GM19328 (cell line): Measurements from ENCODE around the gene JMJD8.
A peak's percentile ranks its signal among the peaks of the same experiment; 100 is the strongest.

ENCODE experiments used
- ATAC-seq: cut with Tn5 transposase; IDR thresholded peaks from one replicate; pipeline ENCODE4 v1.9.1; 2021; ENCODE audit warnings: mild to moderate bottlenecking, moderate library complexity; ENCODE audit not compliant: unreplicated experiment

The JMJD8 gene

DNA sequence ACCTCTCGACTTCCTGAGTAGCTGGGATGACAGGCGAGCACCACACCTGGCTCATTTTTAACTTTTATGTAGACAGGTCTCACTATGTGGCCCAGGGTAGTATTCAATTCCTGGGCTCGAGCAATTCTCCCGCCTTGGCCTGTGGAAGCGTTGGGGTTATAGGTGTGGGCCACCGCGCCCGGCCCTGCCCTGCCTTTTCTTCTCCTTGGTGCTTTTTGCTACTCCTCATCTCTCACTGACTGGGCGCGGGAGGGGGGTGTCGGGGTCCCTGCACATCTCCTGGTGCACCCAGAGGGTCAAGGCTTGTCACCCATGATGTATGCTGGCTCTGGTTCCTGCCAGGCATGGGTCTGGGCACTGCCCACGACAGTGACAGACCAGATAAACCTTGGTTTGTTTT, 39.6 kb downstream of the JMJD8 start:
- ATAC-seq = no peak

- ATAC-seq = no peak
These were observed 41.1 kb downstream of the JMJD8 start for GRCh38 chr16:643050-643368.

- no peak for ATAC-seq
These were observed 41.7 kb downstream of the JMJD8 start for GRCh38 chr16:642189-643049.

DNA sequence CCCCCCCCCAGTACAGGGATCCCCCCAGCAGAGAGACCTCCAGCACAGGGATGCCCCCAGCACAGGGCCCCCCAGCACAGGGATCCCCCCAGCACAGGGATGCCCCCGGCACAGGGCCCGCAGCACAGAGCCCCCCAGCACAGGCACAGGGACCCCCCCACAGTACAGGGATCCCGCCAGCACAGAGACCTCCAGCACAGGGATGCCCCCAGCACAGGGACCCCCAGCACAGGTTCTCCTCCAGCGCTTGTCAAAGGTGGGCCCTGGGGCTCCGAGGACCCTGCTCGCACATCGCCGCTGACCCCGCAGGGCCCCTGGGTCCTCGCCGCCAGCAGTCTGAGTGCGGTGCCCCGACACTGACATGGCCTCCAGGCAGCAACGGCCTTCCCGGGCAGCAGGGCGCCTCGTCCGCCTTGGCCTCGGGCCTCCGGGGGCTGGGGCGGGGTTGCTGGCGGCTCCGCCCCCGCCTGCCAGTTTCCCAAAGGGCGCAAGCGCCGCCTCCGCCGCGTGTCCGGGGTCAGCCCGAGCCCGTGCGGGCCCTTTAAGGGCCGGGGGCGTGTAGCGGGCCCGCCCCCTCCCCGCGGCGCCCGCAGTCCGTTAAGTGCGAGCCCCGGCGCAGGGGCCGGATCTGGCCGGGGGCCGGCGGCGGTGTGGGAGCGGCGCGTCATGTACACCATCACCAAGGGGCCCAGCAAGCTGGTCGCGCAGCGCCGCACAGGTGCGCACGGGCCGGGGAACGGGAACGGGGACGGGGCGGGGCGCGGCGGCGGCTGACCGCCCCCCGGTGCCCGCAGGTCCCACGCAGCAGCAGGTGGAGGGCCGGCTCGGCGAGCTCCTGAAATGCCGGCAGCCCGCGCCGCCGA, 42.6 kb downstream of the JMJD8 start, which contains the start of gene MCRIP2:
TSS of gene MCRIP2 (plus strand) at position 503 of the 863 bp plus-strand sequence. CDS start at position 667, 164 bp downstream.
- ATAC-seq = no peak

DNA sequence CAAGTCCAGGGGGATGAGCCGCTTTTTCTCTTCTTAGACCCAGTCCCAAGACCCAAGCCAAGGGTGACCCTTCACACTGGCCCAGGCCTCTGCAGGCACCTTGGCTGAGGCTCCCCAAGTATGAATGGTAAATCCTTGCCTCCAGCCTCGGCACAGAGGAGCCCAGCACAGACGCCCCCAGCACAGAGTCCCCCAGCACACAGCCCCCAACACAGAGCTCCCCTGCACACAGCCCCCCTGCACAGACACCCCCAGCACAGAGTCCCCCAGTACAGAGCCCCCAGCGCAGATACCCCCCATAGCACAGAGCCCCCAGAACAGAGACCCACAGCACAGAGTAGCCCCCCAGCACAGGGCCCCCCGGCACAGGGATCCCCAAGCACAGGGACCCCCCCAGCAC, 43.5 kb downstream of the JMJD8 start:
- no peak for ATAC-seq

DNA sequence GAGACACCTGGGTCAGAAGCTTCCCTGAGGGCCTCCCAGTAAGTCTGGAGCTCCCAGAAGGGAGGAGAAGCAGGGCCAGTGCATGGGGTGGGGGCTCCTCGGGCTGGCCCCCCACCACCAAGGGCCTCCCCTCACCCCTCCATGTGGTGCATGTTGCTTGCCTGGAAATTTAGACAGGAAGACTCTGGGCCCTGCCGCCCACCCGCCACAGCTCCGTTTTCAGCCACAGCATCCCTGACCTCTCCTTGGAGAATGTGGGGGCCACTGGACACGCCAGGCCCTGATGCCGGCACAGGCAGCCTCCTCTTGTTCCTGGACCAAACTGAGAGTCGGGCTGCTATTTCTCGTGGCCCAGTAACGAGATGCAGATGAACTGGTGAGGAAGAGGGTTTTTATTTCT, 45.3 kb downstream of the JMJD8 start:
- ATAC-seq = no peak

DNA sequence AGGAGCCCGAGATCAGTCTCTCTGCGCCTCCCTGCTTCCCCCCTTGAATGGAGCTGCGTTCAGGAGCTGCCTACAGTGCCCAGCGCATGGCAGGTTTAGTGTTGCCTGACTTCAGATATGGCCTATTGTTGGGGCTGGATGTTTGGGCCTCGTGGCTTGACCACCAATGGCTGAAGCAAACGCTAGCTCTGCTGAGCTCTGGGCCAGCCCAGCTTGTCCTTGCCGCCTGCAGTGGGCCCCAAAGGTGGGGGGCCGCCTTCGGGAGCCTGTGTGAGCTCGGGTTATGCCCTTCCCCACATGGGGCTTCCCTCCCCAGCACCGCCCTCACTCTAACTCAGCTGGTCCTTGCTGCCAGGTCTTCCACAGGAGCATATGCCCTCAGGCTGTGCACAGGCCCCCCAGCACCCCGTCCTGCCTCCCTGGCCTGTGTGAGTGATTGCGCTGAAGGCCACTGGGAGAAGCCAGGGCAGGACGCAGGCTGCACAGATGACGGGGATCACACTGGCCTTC, 46.0 kb downstream of the JMJD8 start:
- ATAC-seq = no peak

DNA sequence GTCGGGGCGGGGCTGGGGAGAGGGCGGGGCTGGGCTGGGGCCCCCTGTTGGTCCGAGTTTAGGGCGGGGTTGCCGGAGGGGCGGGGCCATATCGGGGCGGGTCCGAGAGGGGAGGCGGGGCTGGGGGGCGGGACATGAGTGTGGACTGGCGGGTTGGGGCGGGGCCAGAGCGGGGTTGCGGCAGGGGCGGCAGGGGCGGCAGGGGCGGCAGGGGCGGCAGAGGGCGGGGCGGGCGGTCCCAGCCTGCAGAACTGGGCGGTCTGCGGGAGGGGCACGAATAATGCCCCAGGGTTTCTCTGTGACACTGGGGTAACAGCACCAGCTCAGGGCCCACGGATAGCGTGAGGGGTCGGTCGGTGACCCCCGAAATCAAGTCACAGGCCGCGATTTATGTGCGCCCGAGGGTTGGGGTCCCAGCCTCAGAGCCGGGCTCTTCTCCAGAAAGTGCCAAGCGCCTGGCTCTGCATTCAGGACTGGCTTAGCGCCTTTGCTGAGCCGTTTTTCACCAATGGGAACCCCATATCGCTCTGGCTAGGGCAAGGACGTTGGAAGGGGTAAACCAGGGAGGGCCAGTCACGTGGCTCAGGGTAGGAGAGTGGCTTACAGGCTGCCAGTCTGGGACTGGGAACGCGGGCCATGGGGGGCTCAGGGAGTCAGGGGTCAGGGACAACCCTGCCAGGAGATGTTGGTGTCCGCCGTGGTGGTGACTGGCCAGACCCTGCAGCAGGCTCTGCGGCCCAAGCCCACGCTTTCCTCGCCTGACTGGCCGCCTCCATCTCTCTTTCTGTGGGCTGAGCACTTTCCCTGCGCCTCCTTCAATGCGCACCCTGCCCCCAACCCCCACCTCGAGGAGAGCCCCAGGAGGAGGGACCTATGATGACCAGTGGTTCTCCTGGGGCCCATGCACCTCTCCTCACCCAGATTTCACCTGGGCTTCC, 46.8 kb downstream of the JMJD8 start:
- no peak for ATAC-seq

GRCh38 chr16:636206-637080, 47.7 kb downstream of the JMJD8 start, which contains the start of gene METTL26:
Gene METTL26 (minus strand): TSS chr16:636305. CDS start chr16:636290, 15 bp downstream.
- ATAC-seq = peak; percentile 53

GRCh38 chr16:635573-636205, 48.4 kb downstream of the JMJD8 start:
- ATAC-seq = peak; percentile 8

DNA sequence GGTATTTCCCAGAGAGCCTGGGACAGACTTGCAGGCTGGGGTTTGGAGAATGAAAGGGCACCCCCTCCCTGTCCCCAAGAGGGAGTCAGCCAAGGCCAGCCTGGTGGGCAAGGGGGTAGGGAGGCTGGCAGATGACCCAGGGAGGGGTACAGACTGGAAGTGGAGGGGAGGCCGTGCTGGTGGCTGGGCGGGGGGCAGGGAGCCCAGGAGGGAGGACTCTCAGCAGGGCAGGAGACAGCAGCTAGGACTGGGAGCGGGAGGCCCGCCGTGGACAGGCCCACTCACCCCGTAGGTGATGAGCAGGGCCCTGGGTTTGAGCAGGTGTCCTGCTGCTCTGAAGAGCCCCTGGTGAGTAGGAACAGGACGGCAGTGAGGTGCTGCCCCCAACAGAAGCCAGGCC, 49.1 kb downstream of the JMJD8 start:
- ATAC-seq = no peak

DNA sequence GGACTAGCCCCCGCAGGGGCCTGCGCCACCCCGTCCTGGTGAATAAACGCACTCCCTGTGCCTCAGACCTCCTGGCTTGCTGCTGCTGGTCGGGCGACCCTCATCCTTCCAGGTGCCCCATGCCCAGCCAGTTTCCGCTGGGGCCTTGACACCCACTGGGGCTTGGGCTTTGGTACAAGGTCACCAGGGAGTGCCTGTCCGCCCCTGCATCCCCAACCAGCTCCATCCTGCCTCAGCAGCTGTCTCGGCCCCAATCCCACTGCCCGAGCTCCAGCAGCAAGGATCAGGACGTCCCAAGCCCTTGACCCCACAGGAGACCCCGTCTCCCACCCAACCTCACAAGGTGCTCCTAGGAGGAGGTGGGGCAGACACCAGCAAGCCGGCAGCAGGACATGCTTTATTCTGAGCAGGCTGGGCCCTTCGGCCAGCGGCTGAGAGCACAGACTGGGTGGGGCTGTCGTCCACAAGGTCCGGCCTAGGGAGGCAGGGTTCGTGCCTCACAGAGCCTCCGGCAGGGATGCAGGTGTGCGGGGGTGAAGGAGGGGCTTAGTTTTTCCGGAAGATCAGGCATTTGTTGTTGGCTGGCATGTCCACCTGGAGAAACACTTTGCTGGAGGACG, 50.0 kb downstream of the JMJD8 start:
- ATAC-seq = no peak

DNA sequence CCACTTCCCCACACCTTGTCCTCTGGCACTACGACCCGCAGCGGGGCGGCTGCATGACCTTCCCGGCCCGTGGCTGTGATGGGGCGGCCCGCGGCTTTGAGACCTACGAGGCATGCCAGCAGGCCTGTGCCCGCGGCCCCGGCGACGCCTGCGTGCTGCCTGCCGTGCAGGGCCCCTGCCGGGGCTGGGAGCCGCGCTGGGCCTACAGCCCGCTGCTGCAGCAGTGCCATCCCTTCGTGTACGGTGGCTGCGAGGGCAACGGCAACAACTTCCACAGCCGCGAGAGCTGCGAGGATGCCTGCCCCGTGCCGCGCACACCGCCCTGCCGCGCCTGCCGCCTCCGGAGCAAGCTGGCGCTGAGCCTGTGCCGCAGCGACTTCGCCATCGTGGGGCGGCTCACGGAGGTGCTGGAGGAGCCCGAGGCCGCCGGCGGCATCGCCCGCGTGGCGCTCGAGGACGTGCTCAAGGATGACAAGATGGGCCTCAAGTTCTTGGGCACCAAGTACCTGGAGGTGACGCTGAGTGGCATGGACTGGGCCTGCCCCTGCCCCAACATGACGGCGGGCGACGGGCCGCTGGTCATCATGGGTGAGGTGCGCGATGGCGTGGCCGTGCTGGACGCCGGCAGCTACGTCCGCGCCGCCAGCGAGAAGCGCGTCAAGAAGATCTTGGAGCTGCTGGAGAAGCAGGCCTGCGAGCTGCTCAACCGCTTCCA, 50.6 kb downstream of the JMJD8 start:
- ATAC-seq = no peak

DNA sequence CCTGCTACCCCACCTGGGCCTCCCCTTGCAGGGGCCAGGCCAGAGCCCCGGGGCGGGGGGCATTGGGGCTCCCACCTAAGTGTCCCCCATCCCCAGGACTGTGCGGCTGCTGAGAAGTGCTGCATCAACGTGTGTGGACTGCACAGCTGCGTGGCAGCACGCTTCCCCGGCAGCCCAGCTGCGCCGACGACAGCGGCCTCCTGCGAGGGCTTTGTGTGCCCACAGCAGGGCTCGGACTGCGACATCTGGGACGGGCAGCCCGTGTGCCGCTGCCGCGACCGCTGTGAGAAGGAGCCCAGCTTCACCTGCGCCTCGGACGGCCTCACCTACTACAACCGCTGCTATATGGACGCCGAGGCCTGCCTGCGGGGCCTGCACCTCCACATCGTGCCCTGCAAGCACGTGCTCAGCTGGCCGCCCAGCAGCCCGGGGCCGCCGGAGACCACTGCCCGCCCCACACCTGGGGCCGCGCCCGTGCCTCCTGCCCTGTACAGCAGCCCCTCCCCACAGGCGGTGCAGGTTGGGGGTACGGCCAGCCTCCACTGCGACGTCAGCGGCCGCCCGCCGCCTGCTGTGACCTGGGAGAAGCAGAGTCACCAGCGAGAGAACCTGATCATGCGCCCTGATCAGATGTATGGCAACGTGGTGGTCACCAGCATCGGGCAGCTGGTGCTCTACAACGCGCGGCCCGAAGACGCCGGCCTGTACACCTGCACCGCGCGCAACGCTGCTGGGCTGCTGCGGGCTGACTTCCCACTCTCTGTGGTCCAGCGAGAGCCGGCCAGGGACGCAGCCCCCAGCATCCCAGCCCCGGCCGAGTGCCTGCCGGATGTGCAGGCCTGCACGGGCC, 51.4 kb downstream of the JMJD8 start:
- no peak for ATAC-seq

- no peak for ATAC-seq
These were observed 52.3 kb downstream of the JMJD8 start for GRCh38 chr16:631808-632358.
